ENCODE data around the gene C18orf63.

Gene C18orf63

GRCh38 chr18:74289137-74289536 is 26.5 kb upstream of the C18orf63 start:
- TF ChIP-seq ZNF776 (tag by site-specific recombination; IDR thresholded peaks at IDR 0.05; ENCODE audit: borderline replicate concordance) (no peak), ZNF624 (tag by site-specific recombination; IDR thresholded peaks at IDR 0.05) (no peak), WT1 (tag by site-specific recombination; IDR thresholded peaks at IDR 0.05) (no peak)
- Histone ChIP-seq H3K9me3 (ENCODE audit: control insufficient read depth, insufficient read depth, low read depth, low read length) (no peaks in the 10 kb centered on the region), H3K36me3 (ENCODE audit: control insufficient read depth in 2 of 2, insufficient read depth in 1 of 2, low read length in 2 of 2) (no peaks in the 10 kb centered on the region), H3K4me1 (ENCODE audit: control insufficient read depth, insufficient read depth, low read length) (peaks cover 5% of the 10 kb centered on the region; the same call in 1 of the 2 replicates), H3K4me3 (ENCODE audit: low read depth, low read length) (no peak overlapping the region), H3K27ac (ENCODE audit: extremely low read depth, low read depth, low read length) (no peak overlapping the region)
- ChIA-PET POLR2A (no interaction called here), CTCF (no interaction called here)

- no peak overlapping the region for H3K4me3 ChIP-seq (ENCODE audit: low read depth, low read length)
- POLR2A ChIA-PET: no interaction called here
- H3K27ac ChIP-seq (ENCODE audit: extremely low read depth, low read depth, low read length): no peak overlapping the region
- H3K4me1 ChIP-seq (ENCODE audit: control insufficient read depth, insufficient read depth, low read length): peaks cover 5% of the 10 kb centered on the region; the same call in 1 of the 2 replicates
- H3K36me3 ChIP-seq (ENCODE audit: control insufficient read depth in 2 of 2, insufficient read depth in 1 of 2, low read length in 2 of 2): no peaks in the 10 kb centered on the region
- CTCF ChIA-PET: interaction anchor here (0.6 kb wide), 1 partner anchor 605 kb away, joined by 3 read pairs; no protein-coding TSS in a partner anchor
- H3K9me3 ChIP-seq (ENCODE audit: control insufficient read depth, insufficient read depth, low read depth, low read length): no peaks in the 10 kb centered on the region
- no peak for TF ChIP-seq KLF7 (tag by site-specific recombination; IDR thresholded peaks at IDR 0.05; ENCODE audit: borderline replicate concordance)
- TF ChIP-seq ZBTB7A (tag by site-specific recombination; IDR thresholded peaks at IDR 0.05; ENCODE audit: low read depth): no peak
These were observed 25.6 kb upstream of the C18orf63 start for GRCh38 chr18:74290021-74290420.

- ChIA-PET POLR2A (interaction anchor here (1.0 kb wide), 1 partner anchor 9 kb away, joined by 4 read pairs; no protein-coding TSS in a partner anchor), CTCF (interaction anchor here (0.6 kb wide), 3 partner anchors 38 to 604 kb away, joined by 3 read pairs; no protein-coding TSS in a partner anchor)
- no peaks in the 10 kb centered on the region for H3K9me3 ChIP-seq (ENCODE audit: control insufficient read depth, insufficient read depth, low read depth, low read length)
- H3K27ac ChIP-seq (ENCODE audit: extremely low read depth, low read depth, low read length): peak overlapping the region; percentile 66; the same call in 1 of the 2 replicates
- H3K36me3 ChIP-seq (ENCODE audit: control insufficient read depth in 2 of 2, insufficient read depth in 1 of 2, low read length in 2 of 2): no peaks in the 10 kb centered on the region
- H3K4me1 ChIP-seq (ENCODE audit: control insufficient read depth, insufficient read depth, low read length): peaks cover 5% of the 10 kb centered on the region; the same call in 1 of the 2 replicates
- TF ChIP-seq ZFHX2 (tag by site-specific recombination; conservative IDR thresholded peaks at IDR 0.05) (no peak), ZFP37 (tag by site-specific recombination; IDR thresholded peaks at IDR 0.05) (no peak), ZNF629 (tag by site-specific recombination; IDR thresholded peaks at IDR 0.05) (no peak), SCRT1 (tag by site-specific recombination; IDR thresholded peaks at IDR 0.05; ENCODE audit: borderline replicate concordance) (no peak), KLF8 (tag by site-specific recombination; IDR thresholded peaks at IDR 0.05) (no peak), SP2 (tag by site-specific recombination; IDR thresholded peaks at IDR 0.05) (no peak), ZEB2 (tag by site-specific recombination; IDR thresholded peaks at IDR 0.05) (no peak)
- peak overlapping the region; percentile 79 for H3K4me3 ChIP-seq (ENCODE audit: low read depth, low read length)
These were observed 24.7 kb upstream of the C18orf63 start for GRCh38 chr18:74290794-74291471.

GRCh38 chr18:74291472-74291770 is 24.2 kb upstream of the C18orf63 start:
- Histone ChIP-seq H3K4me3 (ENCODE audit: low read depth, low read length) (peak overlapping the region; percentile 79), H3K27ac (ENCODE audit: extremely low read depth, low read depth, low read length) (peak overlapping the region; percentile 66; the same call in 1 of the 2 replicates)
- POLR2A ChIA-PET: interaction anchor here (1.0 kb wide), 1 partner anchor 9 kb away, joined by 4 read pairs; no protein-coding TSS in a partner anchor
- TF ChIP-seq ZNF501 (tag by site-specific recombination; IDR thresholded peaks at IDR 0.05) (peak; percentile 21; the same call in 1 of the 2 replicates), ZNF112 (tag by site-specific recombination; IDR thresholded peaks at IDR 0.05) (no peak), ZNF670 (tag by site-specific recombination; IDR thresholded peaks at IDR 0.05; ENCODE audit: low read depth) (no peak), ZNF837 (tag by site-specific recombination; IDR thresholded peaks at IDR 0.05) (no peak), ZFHX2 (tag by site-specific recombination; conservative IDR thresholded peaks at IDR 0.05) (no peak), ZNF398 (tag by site-specific recombination; IDR thresholded peaks at IDR 0.05) (0 out of 2 replicates have a peak, but pooled peaks have one; percentile 13), ZNF521 (tag by site-specific recombination; IDR thresholded peaks at IDR 0.05) (no peak), ZNF513 (tag by site-specific recombination; IDR thresholded peaks at IDR 0.05) (no peak), ZNF311 (tag by site-specific recombination; IDR thresholded peaks at IDR 0.05; ENCODE audit: borderline replicate concordance) (no peak), PRDM10 (tag by site-specific recombination; IDR thresholded peaks at IDR 0.05) (no peak)

More at GRCh38 chr18:74291472-74291770, 24.2 kb upstream of the C18orf63 start:
- Histone ChIP-seq H3K36me3 (ENCODE audit: control insufficient read depth in 2 of 2, insufficient read depth in 1 of 2, low read length in 2 of 2) (no peaks in the 10 kb centered on the region), H3K9me3 (ENCODE audit: control insufficient read depth, insufficient read depth, low read depth, low read length) (no peaks in the 10 kb centered on the region), H3K4me1 (ENCODE audit: control insufficient read depth, insufficient read depth, low read length) (peaks cover 5% of the 10 kb centered on the region; the same call in 1 of the 2 replicates)
- CTCF ChIA-PET: interaction anchor here (0.6 kb wide), 1 partner anchor 37 kb away, joined by 3 read pairs; no protein-coding TSS in a partner anchor
